ENCODE measurements around the gene SETMAR.

The SETMAR gene

GRCh38 chr3:4332111-4332510 is 28.9 kb downstream of the SETMAR start:
- no peak for DNase-seq (ENCODE audit: insufficient read length, low spot score)
- FAIRE-seq, result no peak
- TF ChIP-seq POLR2A (IDR thresholded peaks at IDR 0.05; ENCODE audit: low read depth, low read length), result no peak
- no peak for TF ChIP-seq POU2F2 (IDR thresholded peaks at IDR 0.05; ENCODE audit: low read depth, low read length)
- no peak for TF ChIP-seq TAF1 (IDR thresholded peaks at IDR 0.05; ENCODE audit: low read depth, low read length)
- no peak for TF ChIP-seq SPI1 (IDR thresholded peaks at IDR 0.05; ENCODE audit: low read depth, low read length)
- TF ChIP-seq PAX5 (IDR thresholded peaks at IDR 0.05; ENCODE audit: insufficient read depth, low read length, severe bottlenecking), result no peak
- TF ChIP-seq POLR2AphosphoS5 (IDR thresholded peaks at IDR 0.05; ENCODE audit: low read depth, low read length), result no peak

- DNase-seq (ENCODE audit: insufficient read length, low spot score) (no peak), FAIRE-seq (no peak)
- no peak for TF ChIP-seq POLR2A (IDR thresholded peaks at IDR 0.05; ENCODE audit: low read depth, low read length)
- TF ChIP-seq SPI1 (IDR thresholded peaks at IDR 0.05; ENCODE audit: low read depth, low read length), result no peak
- TF ChIP-seq POLR2AphosphoS5 (IDR thresholded peaks at IDR 0.05; ENCODE audit: low read depth, low read length), result no peak
- TF ChIP-seq PAX5 (IDR thresholded peaks at IDR 0.05; ENCODE audit: insufficient read depth, low read length, severe bottlenecking), result no peak
- TF ChIP-seq POU2F2 (IDR thresholded peaks at IDR 0.05; ENCODE audit: low read depth, low read length), result no peak
Measured at GRCh38 chr3:4332574-4332973, 29.4 kb downstream of the SETMAR start.

DNA sequence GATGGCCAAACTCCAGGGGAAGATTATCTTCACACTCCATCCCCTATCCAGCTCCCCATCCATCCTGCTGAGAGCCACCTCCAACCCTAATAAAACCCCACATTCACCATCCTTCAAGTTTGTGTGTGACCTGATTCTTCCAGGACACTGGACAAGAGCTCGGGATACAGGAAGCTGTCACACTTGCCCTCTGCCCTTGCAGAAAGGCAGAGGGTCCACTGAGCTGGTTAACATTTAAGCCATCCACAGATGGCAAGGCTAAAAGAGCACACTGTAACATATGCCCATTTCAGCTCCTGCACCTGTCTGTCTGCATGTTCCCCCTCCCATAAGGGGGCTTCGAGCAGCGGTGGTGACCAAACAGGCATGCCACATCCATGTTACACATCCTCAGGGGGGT is 29.8 kb downstream of the SETMAR start:
- FAIRE-seq, result no peak
- TF ChIP-seq POLR2AphosphoS5 (IDR thresholded peaks at IDR 0.05; ENCODE audit: low read depth, low read length), result no peak
- no peak for TF ChIP-seq TAF1 (IDR thresholded peaks at IDR 0.05; ENCODE audit: low read depth, low read length)
- TF ChIP-seq POLR2A (IDR thresholded peaks at IDR 0.05; ENCODE audit: low read depth, low read length), result no peak
- TF ChIP-seq PAX5 (IDR thresholded peaks at IDR 0.05; ENCODE audit: insufficient read depth, low read length, severe bottlenecking), result no peak
- TF ChIP-seq POU2F2 (IDR thresholded peaks at IDR 0.05; ENCODE audit: low read depth, low read length), result no peak
- no peak for TF ChIP-seq SPI1 (IDR thresholded peaks at IDR 0.05; ENCODE audit: low read depth, low read length)

DNA sequence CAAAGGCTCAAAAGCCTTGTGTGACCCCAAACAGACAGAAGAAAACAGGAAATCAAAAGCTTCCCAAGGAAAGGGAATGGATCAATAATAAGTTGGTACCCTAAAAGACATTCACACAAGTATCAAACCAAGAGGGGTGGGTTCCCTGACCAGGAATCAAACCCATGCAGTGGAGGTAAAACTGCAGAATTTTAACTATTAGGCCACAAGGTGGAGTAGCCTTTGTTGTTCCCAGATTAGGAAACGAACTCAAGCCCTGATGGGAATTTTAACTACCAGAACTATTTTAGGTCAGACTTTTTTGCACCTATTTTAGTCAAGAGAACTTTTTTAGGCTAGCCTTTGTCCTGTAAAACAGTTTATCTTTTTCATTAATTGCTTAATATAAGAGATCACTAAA is 31.4 kb downstream of the SETMAR start:
- TF ChIP-seq POU2F2 (IDR thresholded peaks at IDR 0.05; ENCODE audit: low read depth, low read length) (no peak), SPI1 (IDR thresholded peaks at IDR 0.05; ENCODE audit: low read depth, low read length) (no peak), PAX5 (IDR thresholded peaks at IDR 0.05; ENCODE audit: insufficient read depth, low read length, severe bottlenecking) (no peak), TAF1 (IDR thresholded peaks at IDR 0.05; ENCODE audit: low read depth, low read length) (no peak), POLR2AphosphoS5 (IDR thresholded peaks at IDR 0.05; ENCODE audit: low read depth, low read length) (no peak), POLR2A (IDR thresholded peaks at IDR 0.05; ENCODE audit: low read depth, low read length) (no peak)
- DNase-seq (ENCODE audit: insufficient read length, low spot score) (no peak), FAIRE-seq (no peak)

More for the DNA sequence above, 29.8 kb downstream of the SETMAR start:
- no peak for DNase-seq (ENCODE audit: insufficient read length, low spot score)

DNA sequence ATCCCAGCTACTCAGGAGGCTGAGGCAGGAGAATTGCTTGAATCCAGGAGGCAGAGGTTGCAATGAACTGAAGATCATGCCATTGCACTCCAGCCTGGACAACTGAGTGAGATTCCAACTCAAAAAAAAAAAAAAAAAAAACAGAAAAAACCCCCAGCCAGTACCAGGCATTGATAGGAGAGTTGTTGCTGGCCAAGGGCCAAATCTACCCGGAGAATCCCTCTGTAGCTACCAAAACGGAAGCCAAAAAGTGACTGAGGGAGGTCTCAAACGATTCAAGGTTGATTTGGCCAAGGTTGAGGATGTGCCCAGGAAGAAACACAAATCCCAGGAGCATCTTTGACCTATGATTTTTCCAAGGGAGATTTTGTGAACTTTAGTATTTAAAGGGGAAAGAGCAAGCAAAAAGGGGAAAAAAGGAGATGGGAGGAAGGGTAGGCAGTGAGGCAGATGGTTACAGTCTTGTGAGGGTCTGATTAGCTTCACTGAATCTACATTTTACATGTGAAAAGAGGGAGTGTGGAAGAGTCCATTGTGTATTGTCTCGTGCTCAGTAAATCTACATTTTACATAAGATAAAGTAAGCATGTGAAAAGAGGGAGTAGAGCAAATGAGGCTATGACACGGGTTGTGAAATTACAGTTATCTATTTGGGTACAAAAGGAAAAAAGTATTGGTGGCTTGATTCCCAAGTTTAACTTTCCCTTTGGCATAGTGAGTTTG is 32.8 kb downstream of the SETMAR start:
- TF ChIP-seq PAX5 (IDR thresholded peaks at IDR 0.05; ENCODE audit: insufficient read depth, low read length, severe bottlenecking) (no peak), POLR2AphosphoS5 (IDR thresholded peaks at IDR 0.05; ENCODE audit: low read depth, low read length) (no peak), TAF1 (IDR thresholded peaks at IDR 0.05; ENCODE audit: low read depth, low read length) (no peak), POU2F2 (IDR thresholded peaks at IDR 0.05; ENCODE audit: low read depth, low read length) (no peak), POLR2A (IDR thresholded peaks at IDR 0.05; ENCODE audit: low read depth, low read length) (no peak), SPI1 (IDR thresholded peaks at IDR 0.05; ENCODE audit: low read depth, low read length) (no peak)
- FAIRE-seq (peak; percentile 63), DNase-seq (ENCODE audit: insufficient read length, low spot score) (no peak)

- TF ChIP-seq POU2F2 (IDR thresholded peaks at IDR 0.05; ENCODE audit: low read depth, low read length) (no peak), SPI1 (IDR thresholded peaks at IDR 0.05; ENCODE audit: low read depth, low read length) (no peak), POLR2A (IDR thresholded peaks at IDR 0.05; ENCODE audit: low read depth, low read length) (no peak), TAF1 (IDR thresholded peaks at IDR 0.05; ENCODE audit: low read depth, low read length) (no peak), POLR2AphosphoS5 (IDR thresholded peaks at IDR 0.05; ENCODE audit: low read depth, low read length) (no peak), PAX5 (IDR thresholded peaks at IDR 0.05; ENCODE audit: insufficient read depth, low read length, severe bottlenecking) (no peak)
- FAIRE-seq, result no peak
- DNase-seq (ENCODE audit: insufficient read length, low spot score), result no peak
Measured at GRCh38 chr3:4336850-4337546, 33.8 kb downstream of the SETMAR start.

GRCh38 chr3:4338751-4339150 is 35.6 kb downstream of the SETMAR start:
- no peak for FAIRE-seq
- TF ChIP-seq PAX5 (IDR thresholded peaks at IDR 0.05; ENCODE audit: insufficient read depth, low read length, severe bottlenecking) (no peak), POLR2AphosphoS5 (IDR thresholded peaks at IDR 0.05; ENCODE audit: low read depth, low read length) (no peak), POLR2A (IDR thresholded peaks at IDR 0.05; ENCODE audit: low read depth, low read length) (no peak), TAF1 (IDR thresholded peaks at IDR 0.05; ENCODE audit: low read depth, low read length) (no peak), POU2F2 (IDR thresholded peaks at IDR 0.05; ENCODE audit: low read depth, low read length) (no peak), SPI1 (IDR thresholded peaks at IDR 0.05; ENCODE audit: low read depth, low read length) (no peak)
- no peak for DNase-seq (ENCODE audit: insufficient read length, low spot score)

- DNase-seq (ENCODE audit: insufficient read length, low spot score) (no peak), FAIRE-seq (no peak)
- TF ChIP-seq PAX5 (IDR thresholded peaks at IDR 0.05; ENCODE audit: insufficient read depth, low read length, severe bottlenecking) (no peak), POU2F2 (IDR thresholded peaks at IDR 0.05; ENCODE audit: low read depth, low read length) (no peak), POLR2AphosphoS5 (IDR thresholded peaks at IDR 0.05; ENCODE audit: low read depth, low read length) (no peak), POLR2A (IDR thresholded peaks at IDR 0.05; ENCODE audit: low read depth, low read length) (no peak), TAF1 (IDR thresholded peaks at IDR 0.05; ENCODE audit: low read depth, low read length) (no peak), SPI1 (IDR thresholded peaks at IDR 0.05; ENCODE audit: low read depth, low read length) (no peak)
Measured at GRCh38 chr3:4340077-4340410, 36.9 kb downstream of the SETMAR start.
